ENCODE measurements around the gene PLA2G4A.

The PLA2G4A gene

GRCh38 chr1:186980400-186980799, 151.7 kb downstream of the PLA2G4A start:
- no peak for TF ChIP-seq CTCF (IDR thresholded peaks at IDR 0.05; ENCODE audit: low read depth, low read length)
- DNase-seq (ENCODE audit: low read depth in 2 of 2), result no peak
- no peak overlapping the region for H3K4me3 ChIP-seq (replicated peaks in 1 of 2; ENCODE audit: low read depth in 2 of 2, low read length in 2 of 2)

- no peak for TF ChIP-seq CTCF (IDR thresholded peaks at IDR 0.05; ENCODE audit: low read depth, low read length)
- H3K4me3 ChIP-seq (replicated peaks in 1 of 2; ENCODE audit: low read depth in 2 of 2, low read length in 2 of 2), result no peak overlapping the region
These were observed 153.4 kb downstream of the PLA2G4A start for GRCh38 chr1:186982116-186982515.

DNA sequence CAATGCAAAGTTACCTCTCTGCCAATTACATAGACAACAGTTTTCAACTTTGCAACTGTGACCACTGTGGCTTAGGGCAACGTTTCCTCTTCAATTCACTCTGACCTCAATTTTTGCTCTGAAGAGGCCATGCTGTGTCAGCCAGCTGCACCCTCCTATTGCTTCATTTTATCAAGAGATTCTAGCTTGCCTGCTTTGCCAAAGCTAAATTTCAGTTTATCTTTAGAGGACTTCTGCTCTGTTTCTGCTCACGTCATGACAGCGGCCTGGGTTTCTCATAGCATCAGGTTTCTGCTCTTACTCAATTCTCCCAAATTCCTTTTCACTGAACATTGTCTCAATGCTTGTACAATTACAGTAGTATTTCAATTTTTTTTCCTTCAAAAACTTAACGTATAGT, 154.6 kb downstream of the PLA2G4A start:
- no peak for TF ChIP-seq CTCF (IDR thresholded peaks at IDR 0.05; ENCODE audit: low read depth, low read length)
- DNase-seq (ENCODE audit: low read depth in 2 of 2), result peak; percentile 87 to 95
- H3K4me3 ChIP-seq (replicated peaks in 1 of 2; ENCODE audit: low read depth in 2 of 2, low read length in 2 of 2), result no peak overlapping the region

More at GRCh38 chr1:186982116-186982515, 153.4 kb downstream of the PLA2G4A start:
- no peak for DNase-seq (ENCODE audit: low read depth in 2 of 2)

- TF ChIP-seq CTCF (IDR thresholded peaks at IDR 0.05; ENCODE audit: low read depth, low read length), result no peak
These were observed 156.2 kb downstream of the PLA2G4A start for GRCh38 chr1:186984959-186985358.

GRCh38 chr1:186985889-186986491, 157.2 kb downstream of the PLA2G4A start:
- no peak overlapping the region for H3K4me3 ChIP-seq (replicated peaks in 1 of 2; ENCODE audit: low read depth in 2 of 2, low read length in 2 of 2)
- TF ChIP-seq CTCF (IDR thresholded peaks at IDR 0.05; ENCODE audit: low read depth, low read length), result peak; percentile 52
- DNase-seq (ENCODE audit: low read depth in 2 of 2), result peak; percentile 81 to 82

More at GRCh38 chr1:186984959-186985358, 156.2 kb downstream of the PLA2G4A start:
- no peak for DNase-seq (ENCODE audit: low read depth in 2 of 2)
- no peak overlapping the region for H3K4me3 ChIP-seq (replicated peaks in 1 of 2; ENCODE audit: low read depth in 2 of 2, low read length in 2 of 2)

DNA sequence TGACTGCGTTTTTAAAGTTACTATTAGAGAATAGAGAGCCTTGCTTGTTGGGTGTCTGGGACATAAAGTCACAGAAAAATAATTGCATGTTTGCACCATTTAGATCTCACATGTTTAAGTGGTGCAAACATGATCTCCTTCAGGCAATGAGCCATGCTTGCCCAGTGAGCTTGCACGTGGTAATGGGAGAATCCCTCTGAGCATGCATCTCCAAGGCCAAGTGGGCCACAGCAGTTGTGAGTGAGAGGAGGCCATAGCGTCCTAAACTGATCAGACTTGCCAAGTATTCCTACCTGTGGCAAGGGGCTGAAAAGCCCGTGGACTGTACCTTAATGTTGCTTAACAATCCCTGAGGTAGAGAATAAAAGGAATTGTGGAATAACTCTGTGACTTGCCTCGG, 158.3 kb downstream of the PLA2G4A start:
- no peak for TF ChIP-seq CTCF (IDR thresholded peaks at IDR 0.05; ENCODE audit: low read depth, low read length)
- no peak for DNase-seq (ENCODE audit: low read depth in 2 of 2)
- H3K4me3 ChIP-seq (replicated peaks in 1 of 2; ENCODE audit: low read depth in 2 of 2, low read length in 2 of 2), result no peak overlapping the region

GRCh38 chr1:186987769-186988168, 159.0 kb downstream of the PLA2G4A start:
- no peak for DNase-seq (ENCODE audit: low read depth in 2 of 2)
- H3K4me3 ChIP-seq (replicated peaks in 1 of 2; ENCODE audit: low read depth in 2 of 2, low read length in 2 of 2), result no peak overlapping the region
- TF ChIP-seq CTCF (IDR thresholded peaks at IDR 0.05; ENCODE audit: low read depth, low read length), result peak; percentile 17
